HG03521 (cell line): Measurements from ENCODE around the gene CLEC16A.

Experiments used
- ATAC-seq: cut with Tn5 transposase; IDR thresholded peaks from one replicate; pipeline ENCODE4 v1.9.1; 2021; ENCODE audit warnings: mild to moderate bottlenecking, moderate library complexity; ENCODE audit not compliant: unreplicated experiment

The CLEC16A gene

DNA sequence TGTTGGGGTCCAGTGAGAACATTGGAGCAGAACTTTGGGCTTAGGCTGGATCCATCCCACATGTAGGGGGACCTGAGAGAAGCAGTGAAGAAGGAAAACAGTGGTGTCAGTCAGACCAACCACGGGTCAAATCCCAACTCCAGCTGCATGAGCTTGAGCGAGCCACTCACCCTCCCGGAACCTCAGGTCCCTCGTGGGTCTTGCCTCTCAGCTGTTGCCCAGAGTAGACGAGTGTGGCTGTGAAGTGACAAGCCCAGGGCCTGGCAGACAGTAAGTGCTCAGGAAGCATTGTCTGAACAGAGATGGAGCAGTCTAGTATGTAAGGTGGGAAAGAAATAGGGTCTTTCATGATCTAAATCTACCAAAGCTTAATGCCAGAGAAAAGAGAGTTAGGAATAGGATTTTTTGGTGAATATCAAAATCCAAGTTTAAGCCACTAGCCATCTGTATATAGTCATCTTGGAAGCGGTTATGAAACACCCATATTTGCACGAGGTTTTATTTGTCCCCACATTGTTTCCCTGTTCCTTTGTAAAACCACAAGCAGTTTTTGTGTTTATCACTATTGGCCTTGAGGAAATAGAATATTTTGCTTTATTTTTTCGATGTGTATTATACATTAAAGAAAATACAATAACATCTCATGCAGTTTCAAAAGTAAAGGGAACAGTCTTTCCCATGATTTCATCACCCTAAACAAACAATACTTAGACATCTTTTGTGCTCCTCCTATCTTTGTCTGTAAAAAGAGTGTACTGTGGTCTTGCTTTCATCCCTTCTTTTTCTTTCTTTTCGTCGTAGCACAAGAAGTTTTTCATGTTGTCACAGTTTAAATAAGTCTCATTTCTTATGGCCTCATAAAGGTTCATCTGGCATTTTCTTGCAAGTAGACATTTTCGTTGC, 112.0 kb downstream of the CLEC16A start:
- no peak for ATAC-seq

DNA sequence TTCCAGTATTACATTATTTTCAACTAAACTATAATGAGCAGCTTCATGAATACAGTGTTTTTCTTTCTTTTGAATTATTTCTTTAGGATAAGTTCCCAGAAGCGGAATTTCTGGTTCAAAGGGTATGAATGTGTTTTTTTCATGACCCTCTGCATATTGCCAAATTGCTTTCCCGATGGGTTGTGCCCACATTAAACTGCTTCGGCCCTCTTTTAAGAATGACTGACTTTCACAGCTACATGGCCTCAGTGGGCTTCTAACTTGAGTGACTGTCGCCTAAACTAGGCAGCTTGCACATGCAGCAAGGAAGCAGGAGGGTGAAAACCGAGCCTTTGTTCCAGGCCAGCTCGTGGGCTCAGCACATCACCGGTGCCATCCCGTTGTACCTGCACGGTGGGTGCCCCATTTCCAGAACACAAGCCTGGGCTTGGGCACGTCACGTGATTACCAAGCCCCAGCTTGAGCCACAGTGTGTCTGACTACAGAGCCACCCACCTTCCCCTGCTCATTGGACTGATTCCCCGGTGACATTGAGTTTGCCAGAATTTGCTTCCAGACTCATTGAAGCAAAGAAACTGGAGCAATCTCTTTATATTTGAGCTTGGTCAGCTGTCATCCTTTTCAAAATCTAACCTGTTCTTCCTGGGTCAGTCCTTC, 112.8 kb downstream of the CLEC16A start:
- no peak for ATAC-seq

DNA sequence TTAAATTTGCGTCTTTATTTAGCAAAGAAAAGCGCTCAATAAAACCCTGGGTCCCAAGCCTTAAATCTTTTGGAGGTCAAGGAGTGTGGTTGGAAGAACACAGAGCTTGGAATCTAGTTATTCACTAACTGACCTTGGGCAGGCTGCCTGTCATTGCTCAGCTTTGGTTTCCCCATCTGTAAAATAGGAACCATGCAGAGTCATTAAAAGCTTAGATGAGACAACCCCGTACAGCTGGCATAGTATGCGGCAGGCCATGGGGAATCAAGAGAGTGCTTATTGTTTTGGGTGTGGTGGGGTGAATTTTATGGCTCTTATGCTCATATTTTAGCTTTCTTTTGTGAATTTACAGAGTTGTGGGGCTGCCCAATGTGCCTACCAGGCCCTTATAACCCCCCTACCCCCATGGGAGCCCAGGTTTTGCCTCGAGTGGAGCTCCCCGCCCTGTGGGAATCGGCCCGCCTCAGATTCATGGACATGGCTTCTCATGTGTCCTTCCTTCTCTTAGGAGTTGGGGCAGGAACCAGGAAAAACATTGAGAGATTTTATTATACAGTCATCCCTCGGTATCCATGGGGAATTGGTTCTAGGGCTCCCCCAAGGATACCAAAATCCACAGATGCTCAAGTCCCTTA, 113.5 kb downstream of the CLEC16A start:
- ATAC-seq = no peak

DNA sequence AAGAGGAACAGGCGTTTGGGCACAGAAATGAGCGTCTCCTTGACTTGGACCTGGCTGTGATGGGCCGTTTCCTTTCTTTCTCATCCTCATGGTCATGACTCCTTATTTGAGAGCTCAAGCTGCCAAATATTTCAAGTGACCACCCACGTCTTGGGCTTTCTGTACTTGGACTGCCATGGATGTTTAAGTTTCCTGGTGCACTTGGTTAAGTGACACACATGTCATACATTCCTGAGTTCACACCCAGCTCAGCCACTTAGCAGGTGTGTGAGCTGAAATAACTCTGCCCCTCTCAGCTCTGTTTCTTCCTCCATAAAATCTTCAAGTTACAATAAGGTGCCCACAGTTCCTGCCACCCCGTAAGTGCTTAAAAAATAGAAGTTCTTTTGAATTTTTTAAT, 114.5 kb downstream of the CLEC16A start:
- no peak for ATAC-seq

DNA sequence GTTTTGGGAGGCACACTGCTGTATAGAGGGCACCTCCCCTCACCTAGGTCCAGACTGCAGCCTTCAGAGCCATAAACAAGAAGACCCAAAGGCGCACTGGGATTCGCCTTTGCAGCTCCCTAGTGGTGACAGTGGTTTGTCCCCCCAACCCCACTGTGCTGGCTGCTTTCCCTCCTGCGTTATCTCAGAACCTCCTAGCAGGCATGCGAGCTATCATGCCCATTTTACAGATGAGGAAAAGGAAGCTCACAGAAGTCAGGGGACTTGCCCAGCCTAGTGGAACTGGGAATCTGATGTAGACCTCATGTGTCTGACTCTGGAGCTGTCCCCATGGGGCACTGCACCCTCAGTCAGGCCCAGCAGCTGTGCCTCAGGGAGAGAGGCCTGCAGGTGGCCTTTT, 115.2 kb downstream of the CLEC16A start:
- no peak for ATAC-seq

DNA sequence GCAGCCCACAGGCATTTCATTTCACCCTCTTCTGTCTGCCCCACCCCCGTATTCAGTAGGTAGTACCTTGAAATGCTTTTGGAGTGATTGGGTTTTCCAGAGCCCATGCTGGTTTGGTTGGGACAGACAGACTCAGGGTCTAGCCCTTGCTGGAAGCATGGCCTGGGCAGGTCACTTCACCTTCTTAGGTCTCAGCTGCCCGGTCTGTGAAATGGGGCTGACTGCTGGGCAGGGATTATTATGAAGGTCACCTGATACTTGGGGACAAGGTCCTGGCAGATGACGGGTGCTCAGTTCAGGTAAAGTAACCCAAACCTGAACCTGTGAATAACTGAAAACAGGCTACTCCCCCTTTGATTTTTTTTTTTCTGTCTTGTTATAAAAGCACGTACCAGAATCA, 116.0 kb downstream of the CLEC16A start:
- ATAC-seq = no peak

DNA sequence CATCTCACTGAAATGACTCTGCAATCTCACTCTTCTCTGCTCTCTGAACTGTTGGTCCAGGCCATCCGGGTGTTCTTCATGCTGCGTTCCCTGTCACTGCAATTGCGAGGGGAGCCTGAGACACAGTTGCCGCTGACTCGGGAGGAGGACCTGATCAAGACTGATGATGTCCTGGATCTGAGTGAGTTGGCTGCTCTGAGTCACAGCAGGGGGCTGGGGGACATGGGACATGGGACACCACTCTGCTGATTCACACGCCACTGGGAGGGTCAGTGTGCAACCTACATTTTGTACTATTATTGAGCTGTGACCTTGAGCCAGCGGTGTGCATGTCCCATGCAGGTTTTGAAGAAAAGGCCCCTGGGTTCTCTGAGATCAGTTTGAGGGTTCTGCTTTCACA, 116.5 kb downstream of the CLEC16A start:
- no peak for ATAC-seq

DNA sequence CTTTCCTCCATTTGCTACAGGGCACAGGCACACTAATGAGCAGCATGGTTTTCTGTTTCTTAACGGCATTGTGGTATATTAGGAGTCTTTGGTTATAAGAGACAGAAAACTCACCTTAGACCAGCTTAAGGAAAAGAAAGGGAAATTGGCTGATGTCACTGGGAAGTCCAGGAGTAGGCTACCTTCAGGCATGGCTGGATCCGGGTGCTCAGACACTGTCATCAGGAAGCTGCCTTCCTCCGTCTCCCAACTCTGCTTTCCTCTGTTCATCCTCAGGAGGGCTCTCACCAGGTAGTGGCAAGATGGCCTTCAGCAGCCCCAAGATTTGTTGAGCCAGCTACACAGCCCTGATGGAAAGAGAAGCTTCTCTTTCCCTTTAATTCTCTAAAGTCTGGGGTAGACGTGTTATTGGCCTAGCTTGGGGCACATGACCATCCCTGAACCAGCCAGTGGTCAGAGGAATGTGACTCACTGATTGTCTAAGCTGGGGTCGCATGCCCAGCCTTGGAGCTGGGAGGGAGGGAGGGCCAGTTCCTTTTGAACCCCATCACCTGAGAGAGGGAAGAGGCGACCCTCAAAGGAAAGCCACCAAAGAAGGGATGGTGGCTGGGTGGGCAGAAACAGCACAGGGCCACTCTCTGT, 117.4 kb downstream of the CLEC16A start:
- ATAC-seq = no peak

DNA sequence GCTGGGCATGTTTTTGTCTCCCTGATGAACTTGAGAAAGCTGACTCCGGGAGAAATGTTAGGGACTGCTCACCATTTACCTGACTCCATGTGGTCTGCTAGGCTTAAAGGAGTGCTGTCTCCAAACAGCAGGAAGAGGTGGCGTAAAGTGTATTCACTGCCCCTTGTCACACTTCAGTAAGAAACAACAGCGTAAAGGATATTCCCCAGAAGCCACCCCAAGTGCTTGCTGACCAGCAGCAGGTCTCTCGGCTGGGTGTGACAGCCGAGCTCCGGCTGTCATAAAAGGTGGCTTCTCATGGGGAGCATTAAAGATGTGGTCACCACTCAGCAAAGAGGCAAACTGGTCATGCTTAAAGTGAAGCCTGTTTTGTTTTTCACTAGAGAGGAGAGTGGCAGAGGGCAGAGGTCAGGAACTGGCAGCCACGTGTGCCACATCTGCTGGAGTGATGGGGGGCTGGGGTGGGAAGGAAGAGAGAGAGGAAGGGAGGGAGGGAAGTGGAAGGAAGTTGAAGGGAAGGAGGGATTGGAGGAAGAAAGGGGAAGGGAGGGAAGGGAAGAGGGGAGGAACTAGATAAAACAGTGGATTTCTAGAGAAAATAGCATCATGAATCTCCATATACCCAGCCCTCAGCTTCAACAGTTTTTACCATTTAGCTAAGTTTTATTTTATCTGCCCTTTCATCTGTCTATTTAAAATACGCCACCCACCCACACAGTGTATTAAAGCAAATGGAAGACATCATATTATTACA, 119.3 kb downstream of the CLEC16A start:
- ATAC-seq = no peak

DNA sequence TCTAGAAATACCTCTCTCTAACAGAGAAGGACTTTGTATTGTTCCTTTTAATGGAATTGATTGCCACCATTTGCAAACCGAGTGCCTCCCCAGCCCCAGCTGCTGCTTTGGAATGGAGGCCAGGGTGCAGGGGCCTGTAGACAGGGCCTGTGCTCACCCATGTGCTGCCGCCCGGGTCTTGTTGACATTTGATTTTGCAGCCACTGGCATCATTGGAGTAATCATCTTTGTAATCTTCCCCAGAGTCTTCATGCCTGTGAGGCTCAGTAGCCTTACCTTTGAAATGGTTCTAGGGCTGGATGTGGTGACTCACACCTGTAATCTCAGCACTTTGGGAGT, 119.8 kb downstream of the CLEC16A start:
- no peak for ATAC-seq

DNA sequence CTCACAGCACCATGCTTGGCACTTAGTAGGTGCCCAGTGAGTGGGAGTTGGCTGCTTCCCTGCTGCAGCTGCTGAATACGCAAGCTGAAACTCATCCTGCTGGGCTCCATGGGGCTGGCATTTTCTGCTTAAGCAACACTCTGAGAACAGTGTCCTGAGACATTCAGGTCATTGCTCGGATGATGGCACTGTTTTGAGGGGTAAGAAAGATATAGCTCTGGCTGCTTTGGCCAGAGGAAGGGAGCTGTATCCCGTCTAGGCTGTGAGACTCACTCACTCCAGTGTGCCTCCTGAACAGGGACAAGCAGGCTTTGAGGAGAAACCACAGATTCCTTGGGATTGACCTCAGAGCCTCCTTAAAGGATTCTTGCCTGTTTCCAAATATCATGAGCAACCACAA, 120.5 kb downstream of the CLEC16A start:
- no peak for ATAC-seq

DNA sequence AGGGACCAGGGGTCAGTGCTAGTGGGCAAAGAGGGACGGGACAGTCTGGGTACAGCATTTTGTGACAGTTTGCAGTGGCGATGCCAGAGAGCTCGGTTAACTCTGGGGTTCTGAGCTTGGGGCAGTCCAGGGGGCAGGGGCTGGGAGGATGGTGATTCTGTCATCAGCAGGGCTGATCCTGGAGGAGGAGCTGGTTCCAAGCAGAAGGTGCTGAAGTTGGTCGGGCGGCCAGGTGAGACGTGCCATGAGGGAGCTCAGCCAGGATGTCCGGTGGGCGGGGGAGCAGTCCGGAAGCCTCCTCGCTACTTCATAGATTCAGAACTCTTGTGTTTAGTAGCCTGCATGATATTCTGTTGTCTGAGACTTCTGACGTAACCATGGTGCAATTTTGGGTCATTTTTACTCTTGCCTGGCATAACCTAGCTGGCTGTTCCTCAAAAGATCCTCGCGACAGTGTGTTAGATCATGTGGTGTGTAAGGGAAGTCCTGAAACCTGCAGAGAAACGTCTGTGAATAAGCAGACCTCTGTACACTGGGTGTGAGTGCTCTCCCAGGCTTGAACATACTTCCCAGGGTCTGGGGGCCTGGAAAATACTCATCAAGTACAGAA, 122.0 kb downstream of the CLEC16A start:
- ATAC-seq = no peak

DNA sequence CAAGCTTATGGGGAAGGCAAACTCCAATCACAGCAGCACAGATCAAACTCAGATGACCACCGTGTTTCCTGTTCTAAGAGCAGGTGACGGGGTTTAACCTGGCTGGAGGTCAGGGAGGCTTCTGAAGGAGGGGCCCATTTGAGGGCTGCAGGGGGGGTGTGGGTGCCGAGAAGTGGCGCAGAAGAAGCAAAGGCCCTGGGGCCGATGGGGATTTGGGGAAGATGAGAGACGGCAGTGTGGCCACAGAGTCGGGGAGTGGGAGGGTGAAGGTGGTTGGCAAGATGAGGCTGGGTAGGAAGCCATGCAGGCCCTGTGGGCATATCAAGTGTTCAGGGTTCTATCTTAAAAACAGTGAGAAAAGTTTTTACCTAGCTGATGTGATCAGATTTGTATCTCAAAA, 122.9 kb downstream of the CLEC16A start:
- ATAC-seq = no peak

DNA sequence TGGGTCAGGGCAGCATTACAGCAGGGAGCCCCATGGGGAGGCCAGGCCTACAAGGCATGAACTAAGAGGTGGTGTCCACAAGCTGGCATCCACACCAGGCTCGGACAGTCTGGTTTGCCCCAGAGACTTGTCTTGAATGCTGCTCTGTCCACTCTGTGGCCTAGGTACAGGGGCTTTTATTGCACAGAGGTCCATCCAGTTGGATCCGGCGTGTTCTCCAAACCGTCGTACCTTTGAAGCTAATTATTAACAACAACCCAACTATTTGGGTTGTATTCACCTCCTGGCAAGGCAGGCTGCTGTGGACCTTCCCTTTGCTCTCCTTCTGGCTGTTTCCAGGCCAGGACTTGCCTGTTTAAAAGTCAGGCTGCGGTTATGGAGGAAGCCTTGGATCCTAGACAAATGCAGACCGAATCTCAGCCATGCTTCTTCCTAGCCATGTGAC, 123.4 kb downstream of the CLEC16A start:
- no peak for ATAC-seq

DNA sequence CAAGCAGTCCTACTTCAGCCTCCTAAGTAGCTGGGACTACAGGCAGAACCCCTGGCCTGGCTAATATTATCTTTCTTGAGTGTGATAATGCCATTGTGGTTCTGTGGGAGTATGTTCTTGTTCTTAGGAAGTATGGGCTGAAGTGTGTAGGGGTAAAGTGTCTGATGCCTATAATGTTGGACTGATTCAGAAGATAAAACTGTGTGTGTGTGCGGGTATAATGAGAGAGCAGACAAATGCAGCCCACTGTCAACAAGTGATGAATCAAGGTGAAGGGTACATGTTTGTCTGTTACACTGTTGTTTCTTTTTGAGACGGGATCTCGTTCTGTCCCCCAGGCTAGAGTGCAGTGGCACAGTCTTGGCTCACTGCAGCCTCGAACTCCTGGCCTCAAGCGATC, 127.5 kb downstream of the CLEC16A start:
- ATAC-seq = no peak

DNA sequence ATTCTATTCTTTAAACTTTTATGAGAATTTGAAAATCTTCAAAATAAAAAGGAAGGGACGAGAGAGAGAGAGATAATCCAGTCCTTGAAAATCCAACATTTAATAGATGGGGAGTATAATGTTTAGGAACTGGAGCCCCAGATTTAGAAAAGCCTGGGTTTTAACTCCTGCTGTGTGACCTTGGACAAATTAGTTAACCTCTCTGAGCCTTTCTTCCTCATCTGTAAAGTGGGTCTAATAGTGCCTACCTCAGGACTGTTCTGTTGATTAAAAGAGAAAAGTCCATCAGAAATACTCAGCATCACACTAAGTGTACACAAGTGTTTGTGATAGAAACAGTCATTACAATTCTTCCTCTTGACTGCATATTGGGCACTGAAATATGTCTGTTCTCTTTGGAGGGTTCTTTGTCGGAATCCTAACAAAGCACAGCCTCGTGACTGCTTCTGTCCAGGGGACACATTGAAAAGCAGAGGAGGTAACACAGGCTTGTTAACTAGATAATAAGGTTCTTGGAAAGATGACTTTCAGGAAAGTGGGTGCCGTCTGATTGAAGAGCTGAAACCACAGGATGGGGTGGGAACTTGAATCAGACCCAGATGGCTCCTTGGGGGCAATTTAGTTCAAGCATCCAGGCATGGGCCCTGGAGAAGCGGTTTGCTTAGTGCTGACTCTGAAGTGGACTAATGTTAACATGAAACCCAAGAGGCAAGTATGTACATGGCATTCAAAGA, 128.2 kb downstream of the CLEC16A start:
- ATAC-seq = no peak

DNA sequence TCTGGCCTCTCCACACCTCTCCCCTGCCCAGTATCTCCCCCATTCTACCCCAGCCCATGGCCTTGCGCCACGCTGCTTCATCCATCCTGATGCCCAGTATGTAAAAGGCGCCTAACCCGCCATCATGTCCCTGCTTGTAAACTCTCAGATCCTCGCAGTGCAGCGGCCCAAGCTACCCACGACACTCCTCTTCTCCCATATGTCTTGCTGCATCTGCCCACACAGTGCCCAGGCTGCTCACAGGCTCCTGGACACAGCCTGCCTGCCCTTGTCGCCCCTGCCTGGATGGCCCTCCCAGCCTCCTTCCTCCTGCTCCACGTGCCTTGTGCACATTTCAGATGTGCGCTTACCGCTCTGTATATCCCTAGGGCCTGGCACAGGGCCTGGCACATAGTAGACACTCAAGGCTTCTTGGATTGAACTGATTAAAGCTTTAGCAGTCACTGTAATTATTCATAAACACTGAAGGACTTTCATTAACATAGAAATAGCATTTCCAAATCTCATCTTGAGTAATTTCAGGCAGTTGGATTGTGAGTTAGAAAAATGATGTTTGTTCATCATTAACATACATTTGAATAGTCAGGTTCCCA, 129.1 kb downstream of the CLEC16A start:
- ATAC-seq = no peak

DNA sequence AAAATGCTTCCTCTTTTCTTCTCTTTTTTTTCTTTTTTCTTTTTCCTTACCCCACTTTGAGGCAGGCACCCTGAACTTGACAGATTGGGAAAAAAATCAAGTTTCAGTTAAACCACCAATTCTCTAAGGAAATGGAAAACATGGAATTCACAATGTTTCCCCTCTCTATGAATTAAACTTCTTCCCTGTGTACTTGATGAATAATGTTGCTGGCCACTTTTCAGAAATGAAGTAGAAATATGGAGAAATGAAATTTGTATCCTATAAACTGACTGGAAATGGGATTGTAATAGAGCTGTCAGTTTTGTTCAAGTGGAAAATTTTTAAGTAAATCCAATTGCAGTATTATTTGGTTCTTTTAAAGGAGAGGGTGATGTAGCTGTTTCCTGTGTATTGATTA, 129.8 kb downstream of the CLEC16A start:
- ATAC-seq = no peak

DNA sequence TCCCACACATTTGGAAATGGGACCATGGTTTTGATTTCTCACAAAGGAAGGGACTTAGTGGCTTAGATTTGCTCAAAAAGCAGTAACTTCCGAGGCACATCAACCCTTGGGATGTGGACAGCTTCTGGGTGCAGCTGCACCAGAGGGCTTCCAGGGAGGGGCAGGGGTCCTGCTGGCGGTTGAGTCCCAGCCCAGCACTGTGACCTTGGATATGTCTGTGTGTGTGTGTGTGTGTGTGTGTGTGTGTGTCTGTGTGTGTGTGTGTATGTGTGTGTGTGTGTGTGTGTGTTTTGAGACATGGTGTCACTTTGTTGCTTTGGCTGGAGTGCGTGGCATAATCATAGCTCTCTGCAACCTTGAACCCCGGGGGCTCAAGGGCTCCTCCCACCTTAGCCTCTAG, 130.8 kb downstream of the CLEC16A start:
- ATAC-seq = no peak
